ENCODE measurements around the gene KCNN4. TPM values are rescaled to one million over a fixed set of nuclear protein-coding genes. Genes with fewer than 3 reads are reported as not detected.

KCNN4 gene
- total and polyA plus RNA-seq, 4 donors, result 2.4 to 31.7 (median 12.7) TPM

DNA sequence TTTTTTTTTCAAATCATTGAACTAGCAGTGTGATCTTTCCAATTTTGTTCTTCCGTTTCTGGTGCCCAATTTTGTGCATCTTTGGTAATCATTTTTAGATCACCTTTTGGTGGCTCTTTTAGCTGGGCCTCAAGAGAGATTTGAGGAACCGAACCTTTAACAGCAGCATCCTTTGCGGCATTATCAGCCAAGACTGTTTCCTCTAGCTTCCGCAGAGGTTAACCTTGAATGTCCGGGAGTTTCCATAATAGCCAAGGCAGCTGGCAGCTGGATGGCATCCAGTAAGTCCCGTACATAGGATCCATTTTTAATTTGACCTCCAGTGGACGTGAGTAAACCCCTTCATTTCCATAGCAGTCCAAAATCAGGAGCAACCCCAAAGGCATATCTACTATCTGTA is 55.3 kb downstream of the KCNN4 start:
- ATAC-seq (ENCODE audit: insufficient read depth, low FRiP score) (no peak), DNase-seq (peak in 2 of 3 donors; percentile 13 to 18)
- 26 to 38% methylated on average over 7 of the region's 7 CpGs for WGBS, 2 donors
- Histone ChIP-seq H3K9ac (ENCODE audit: insufficient read depth in 1 of 2, low read length in 2 of 2) (no peak overlapping the region), H3K27ac (ENCODE audit: low read depth in 1 of 2, low read length in 1 of 2) (no peak overlapping the region), H3K36me3 (ENCODE audit: control insufficient read depth in 4 of 4, insufficient read depth in 4 of 4, low read length in 4 of 4) (peaks cover 0 to 15% (median 12%) of the 10 kb centered on the region in 4 donors), H3K4me3 (no peak overlapping the region), H3K4me1 (ENCODE audit: control insufficient read depth in 5 of 5, insufficient read depth in 5 of 5, low read length in 5 of 5) (peaks cover 0 to 7% (median 0%) of the 10 kb centered on the region in 5 donors), H3K9me3 (ENCODE audit: control insufficient read depth in 4 of 4, insufficient read depth in 3 of 4, low read length in 3 of 4) (peaks cover 0 to 2% (median 0%) of the 10 kb centered on the region in 4 donors), H3K27me3 (ENCODE audit: control insufficient read depth in 3 of 3, insufficient read depth in 3 of 3, low read length in 2 of 3) (no peaks in the 10 kb centered on the region)
- TF ChIP-seq, protein P1, sequence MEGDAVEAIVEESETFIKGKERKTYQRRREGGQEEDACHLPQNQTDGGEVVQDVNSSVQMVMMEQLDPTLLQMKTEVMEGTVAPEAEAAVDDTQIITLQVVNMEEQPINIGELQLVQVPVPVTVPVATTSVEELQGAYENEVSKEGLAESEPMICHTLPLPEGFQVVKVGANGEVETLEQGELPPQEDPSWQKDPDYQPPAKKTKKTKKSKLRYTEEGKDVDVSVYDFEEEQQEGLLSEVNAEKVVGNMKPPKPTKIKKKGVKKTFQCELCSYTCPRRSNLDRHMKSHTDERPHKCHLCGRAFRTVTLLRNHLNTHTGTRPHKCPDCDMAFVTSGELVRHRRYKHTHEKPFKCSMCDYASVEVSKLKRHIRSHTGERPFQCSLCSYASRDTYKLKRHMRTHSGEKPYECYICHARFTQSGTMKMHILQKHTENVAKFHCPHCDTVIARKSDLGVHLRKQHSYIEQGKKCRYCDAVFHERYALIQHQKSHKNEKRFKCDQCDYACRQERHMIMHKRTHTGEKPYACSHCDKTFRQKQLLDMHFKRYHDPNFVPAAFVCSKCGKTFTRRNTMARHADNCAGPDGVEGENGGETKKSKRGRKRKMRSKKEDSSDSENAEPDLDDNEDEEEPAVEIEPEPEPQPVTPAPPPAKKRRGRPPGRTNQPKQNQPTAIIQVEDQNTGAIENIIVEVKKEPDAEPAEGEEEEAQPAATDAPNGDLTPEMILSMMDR (IDR thresholded peaks at IDR 0.05; ENCODE audit: control extremely low read depth, extremely low read depth), result no peak

DNA sequence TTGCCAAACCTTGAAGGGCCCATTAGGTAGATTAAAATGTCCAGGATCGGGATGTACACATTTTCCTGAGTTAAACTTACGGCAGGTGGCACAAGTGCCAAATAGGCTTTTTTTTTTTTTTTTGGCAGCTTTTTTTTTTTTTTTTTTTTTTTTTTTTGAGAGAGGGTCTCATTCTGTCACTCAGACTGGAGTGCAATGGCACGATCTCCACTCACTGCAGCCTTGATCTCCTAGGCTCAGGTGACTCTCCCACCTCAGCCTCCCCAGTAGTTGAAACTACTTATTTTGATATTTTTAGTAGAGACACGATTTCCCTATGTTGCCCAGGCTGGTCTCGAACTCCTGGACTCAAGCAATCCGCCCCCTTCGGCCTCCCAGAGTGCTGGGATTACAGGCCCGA is 55.9 kb downstream of the KCNN4 start:
- no peak overlapping the region for H3K9ac ChIP-seq (ENCODE audit: insufficient read depth in 1 of 2, low read length in 2 of 2)
- H3K36me3 ChIP-seq (ENCODE audit: control insufficient read depth in 4 of 4, insufficient read depth in 4 of 4, low read length in 4 of 4), result peaks cover 0 to 13% (median 11%) of the 10 kb centered on the region in 4 donors
- H3K9me3 ChIP-seq (ENCODE audit: control insufficient read depth in 4 of 4, insufficient read depth in 3 of 4, low read length in 3 of 4), result peaks cover 0 to 2% (median 0%) of the 10 kb centered on the region in 4 donors
- 80 to 81% methylated on average over 8 of the region's 8 CpGs for WGBS, 2 donors
- H3K27me3 ChIP-seq (ENCODE audit: control insufficient read depth in 3 of 3, insufficient read depth in 3 of 3, low read length in 2 of 3), result no peaks in the 10 kb centered on the region
- no peak overlapping the region for H3K4me3 ChIP-seq
- DNase-seq (no peak), ATAC-seq (ENCODE audit: insufficient read depth, low FRiP score) (no peak)
- peaks cover 0 to 7% (median 0%) of the 10 kb centered on the region in 5 donors for H3K4me1 ChIP-seq (ENCODE audit: control insufficient read depth in 5 of 5, insufficient read depth in 5 of 5, low read length in 5 of 5)
- no peak overlapping the region for H3K27ac ChIP-seq (ENCODE audit: low read depth in 1 of 2, low read length in 1 of 2)
- TF ChIP-seq, protein P1 (IDR thresholded peaks at IDR 0.05; ENCODE audit: control extremely low read depth, extremely low read depth), result no peak

DNA sequence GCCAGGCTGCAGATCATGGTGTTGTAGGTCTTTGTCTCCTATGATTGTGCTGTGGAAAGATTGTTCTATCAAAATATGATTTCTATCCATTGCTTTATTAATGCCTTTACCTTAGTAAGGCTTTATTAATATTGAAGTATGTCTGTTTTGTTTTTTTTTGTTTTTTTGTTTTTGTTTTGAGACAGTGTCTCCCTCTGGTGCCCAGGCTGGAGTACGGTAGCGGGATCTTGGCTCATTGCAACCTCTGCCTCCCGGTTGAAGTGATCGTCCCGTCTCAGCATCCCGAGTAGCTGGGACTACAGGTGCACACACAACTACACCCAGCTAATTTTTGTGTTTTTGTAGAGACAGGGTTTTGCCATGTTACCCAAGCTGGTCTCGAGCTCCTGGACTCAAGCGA is 57.2 kb downstream of the KCNN4 start:
- Histone ChIP-seq H3K27me3 (ENCODE audit: control insufficient read depth in 3 of 3, insufficient read depth in 3 of 3, low read length in 2 of 3) (no peaks in the 10 kb centered on the region), H3K4me1 (ENCODE audit: control insufficient read depth in 5 of 5, insufficient read depth in 5 of 5, low read length in 5 of 5) (peaks cover 0 to 7% (median 0%) of the 10 kb centered on the region in 5 donors), H3K36me3 (ENCODE audit: control insufficient read depth in 4 of 4, insufficient read depth in 4 of 4, low read length in 4 of 4) (peaks cover 0 to 4% (median 1%) of the 10 kb centered on the region in 4 donors), H3K4me3 (no peak overlapping the region), H3K9me3 (ENCODE audit: control insufficient read depth in 4 of 4, insufficient read depth in 3 of 4, low read length in 3 of 4) (peaks cover 0 to under 1% (median 0%) of the 10 kb centered on the region in 4 donors), H3K27ac (ENCODE audit: low read depth in 1 of 2, low read length in 1 of 2) (no peak overlapping the region), H3K9ac (ENCODE audit: insufficient read depth in 1 of 2, low read length in 2 of 2) (no peak overlapping the region)
- no peak for ATAC-seq (ENCODE audit: insufficient read depth, low FRiP score)
- WGBS, 2 donors, result 66 to 77% methylated on average over 8 of the region's 8 CpGs
- TF ChIP-seq, protein P1 (IDR thresholded peaks at IDR 0.05; ENCODE audit: control extremely low read depth, extremely low read depth), result no peak
- no peak for DNase-seq
